Activated CD8-positive, alpha-beta memory T cell treated with anti-CD3 and anti-CD28 coated beads for 1 hour (primary cell): ENCODE data around the gene GIGYF2.

Experiments used
- DNase-seq, 2 donors: peaks; one replicate each; pipeline ENCODE4 v3.0.0-alpha.2; 2020; ENCODE audit warnings: low read depth in 1 of 2; ENCODE audit errors: extremely low read depth in 1 of 2

Gene GIGYF2

DNA sequence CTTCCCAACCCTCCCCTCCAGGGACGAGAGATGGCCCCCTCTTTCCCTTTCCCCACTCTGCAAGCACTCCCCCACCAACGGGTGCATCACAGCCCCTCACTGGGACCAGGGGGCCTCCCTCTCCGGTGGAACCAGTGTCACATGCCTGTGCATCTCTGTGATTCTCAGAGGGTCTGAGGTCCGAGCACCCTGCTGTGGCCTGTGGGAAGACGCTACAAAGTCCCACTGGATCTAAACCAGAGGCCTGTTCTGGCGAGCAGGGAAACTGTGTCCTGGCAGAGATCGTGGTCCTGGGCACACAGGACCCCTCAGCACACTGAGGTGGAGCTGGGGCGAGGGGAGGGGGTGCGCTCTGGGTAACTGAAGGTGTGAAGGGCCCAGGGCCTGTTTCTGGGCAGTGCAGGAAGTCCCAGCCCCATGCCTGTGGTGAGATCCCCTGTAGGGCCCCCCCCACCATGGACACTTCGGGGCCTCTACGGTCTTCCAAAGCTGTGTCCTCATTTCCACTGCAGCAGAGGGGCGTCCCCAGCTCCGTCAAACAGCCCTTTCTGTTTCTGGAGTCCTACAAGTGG lies 180.9 kb downstream of the GIGYF2 start:
- no peak for DNase-seq

DNA sequence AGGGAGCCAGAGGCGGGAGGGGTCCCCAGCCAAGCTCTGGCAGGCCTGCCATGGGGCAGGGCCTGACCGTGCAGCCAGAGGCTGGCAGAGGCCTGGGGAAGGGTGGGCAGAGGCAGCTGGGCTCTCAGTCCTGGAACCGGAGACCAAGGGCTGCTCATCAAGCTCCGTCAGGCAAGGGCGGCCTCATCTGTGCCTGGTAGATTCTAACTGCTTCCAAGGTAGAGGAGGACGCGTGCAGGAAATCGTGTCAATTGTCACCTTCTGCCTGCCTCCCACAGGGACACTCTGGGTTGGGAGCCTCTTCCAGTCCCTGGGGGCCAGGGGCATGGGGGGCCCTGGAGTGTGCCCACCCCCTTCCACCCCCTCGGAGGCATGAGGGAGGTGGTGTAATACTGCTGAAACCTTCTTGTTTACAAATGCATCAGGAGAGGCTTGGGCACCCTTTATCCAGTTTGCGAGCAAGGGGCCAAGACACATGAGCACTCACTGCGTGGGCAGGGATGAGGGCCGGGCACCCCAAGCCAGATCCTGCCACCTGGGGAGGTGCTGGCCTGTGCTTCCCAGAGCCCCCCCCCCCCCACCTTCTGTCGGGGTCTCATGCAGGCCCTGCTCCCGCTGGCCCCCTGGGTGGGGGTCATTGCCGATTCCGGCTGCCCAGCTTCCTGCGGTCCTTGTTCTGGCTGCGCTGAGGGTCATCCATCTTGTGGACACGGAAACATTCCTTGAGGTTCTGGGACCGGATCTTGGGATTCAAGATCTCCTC lies 181.9 kb downstream of the GIGYF2 start:
- no peak for DNase-seq

DNA sequence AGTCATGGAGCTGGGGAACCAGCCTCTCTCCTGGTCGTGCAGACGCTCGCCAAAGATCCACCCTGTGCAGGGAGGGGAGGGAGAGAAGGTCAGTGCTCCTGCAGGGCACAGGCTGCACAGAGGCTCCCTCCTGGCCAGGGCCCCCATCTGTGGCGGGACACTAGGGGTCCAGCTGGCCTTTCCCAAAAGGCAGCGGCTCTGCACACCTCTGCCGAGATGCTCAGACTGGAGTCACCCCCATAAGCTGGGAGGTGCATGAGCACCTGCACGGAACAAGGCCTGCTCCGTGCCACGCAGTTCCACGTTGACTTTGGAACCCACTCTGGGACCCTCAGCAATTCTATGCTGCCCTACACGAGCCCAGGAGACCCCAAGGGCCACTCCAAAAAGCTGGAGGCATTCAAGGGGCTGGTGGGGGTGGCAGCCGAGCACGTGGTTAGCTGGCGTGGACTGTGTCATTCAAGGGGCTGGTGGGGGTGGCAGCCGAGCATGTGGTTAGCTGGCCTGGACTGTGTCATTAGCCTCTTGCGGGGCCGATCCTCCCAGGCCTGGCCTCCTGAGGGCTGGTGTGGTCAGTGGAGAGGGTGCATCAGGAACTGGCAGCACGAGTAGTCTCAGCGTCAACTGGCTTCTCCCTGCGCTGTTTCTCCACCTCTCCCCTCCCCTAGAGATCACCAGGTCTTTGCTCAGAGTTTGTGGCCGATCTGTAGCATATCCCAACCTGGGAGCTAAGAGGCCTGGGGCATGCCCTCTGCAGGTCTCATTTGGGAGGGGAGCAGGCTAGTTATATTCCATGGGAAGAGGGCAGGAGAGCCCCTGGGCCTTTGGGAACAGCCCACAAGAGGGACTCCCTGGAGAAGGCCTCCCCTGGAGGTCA lies 182.7 kb downstream of the GIGYF2 start:
- no peak for DNase-seq

DNA sequence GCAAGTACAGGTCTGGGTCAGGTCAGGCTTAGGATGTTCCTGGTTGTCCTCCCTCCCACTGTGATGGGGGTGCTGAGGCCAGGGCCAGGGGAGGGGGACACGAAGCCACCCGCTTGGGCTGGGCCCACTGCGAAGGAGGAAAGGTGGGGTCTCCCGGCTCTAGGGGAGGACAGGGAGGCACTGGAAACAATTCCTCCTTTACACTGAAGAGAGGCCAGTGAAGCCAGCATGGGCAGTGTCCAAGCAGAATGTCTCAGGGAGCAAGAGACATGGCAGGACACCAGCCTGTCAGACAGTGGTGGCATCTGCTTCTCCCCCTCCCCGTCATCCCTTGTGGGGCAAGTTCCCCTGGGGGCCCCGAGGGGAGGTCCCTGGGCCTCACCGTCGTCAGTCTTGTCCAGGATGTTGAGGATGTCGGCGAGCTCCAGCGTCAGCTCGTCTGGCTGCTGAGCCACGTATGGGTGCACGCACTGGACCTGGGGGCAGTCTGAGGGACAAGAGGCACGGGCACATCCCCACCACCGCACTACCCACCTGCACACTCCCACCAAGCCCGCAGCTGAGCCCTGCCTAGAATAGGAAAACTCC lies 183.7 kb downstream of the GIGYF2 start:
- no peak for DNase-seq

DNA sequence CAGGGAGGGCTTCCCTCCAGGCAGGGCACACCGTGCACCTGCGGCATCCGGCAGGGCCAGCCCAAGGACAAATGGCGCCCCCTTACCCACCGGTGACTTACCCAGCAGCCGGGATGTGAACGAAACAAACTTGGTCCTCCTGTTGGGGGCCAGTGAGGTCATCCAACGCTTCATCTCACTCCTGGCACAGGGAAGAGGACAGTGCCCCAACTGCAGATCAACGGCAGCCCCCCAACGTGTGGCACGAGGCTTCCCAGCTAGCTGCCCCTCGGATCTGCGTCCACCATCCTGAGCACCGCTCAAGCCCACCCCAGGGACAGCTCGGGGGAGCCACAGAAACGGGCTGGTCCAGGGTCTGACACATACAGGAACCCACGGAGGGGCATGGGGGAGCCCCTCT lies 185.0 kb downstream of the GIGYF2 start:
- no peak for DNase-seq

DNA sequence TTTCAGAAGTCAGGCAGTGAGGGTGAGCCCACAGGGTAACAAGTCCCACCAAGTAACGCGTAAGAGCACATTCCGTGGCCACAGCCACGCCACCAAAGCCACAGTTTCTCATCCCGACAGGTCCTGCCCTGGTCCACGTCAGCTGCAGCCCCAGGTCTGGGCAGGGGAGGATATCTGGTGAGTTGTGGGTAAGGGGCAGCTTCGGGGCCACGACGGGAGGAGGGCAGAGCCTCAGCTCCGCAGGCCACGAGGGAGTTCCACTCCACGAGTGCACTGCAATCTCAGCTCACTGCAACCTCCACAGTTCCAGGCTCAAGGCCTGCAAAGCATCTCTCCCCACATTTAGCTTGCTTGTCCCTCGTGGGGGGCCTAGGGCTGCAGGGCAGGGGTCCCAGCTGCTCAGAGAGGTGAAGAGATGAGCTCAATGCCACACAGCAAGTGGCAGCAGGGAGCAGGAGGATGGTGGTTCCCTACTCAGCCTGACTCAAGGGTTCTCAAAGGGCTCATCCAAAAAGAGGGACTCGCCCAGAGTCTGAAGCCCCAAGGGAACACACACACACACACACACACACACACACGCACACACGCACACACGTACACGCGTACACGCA lies 185.5 kb downstream of the GIGYF2 start:
- DNase-seq = no peak

DNA sequence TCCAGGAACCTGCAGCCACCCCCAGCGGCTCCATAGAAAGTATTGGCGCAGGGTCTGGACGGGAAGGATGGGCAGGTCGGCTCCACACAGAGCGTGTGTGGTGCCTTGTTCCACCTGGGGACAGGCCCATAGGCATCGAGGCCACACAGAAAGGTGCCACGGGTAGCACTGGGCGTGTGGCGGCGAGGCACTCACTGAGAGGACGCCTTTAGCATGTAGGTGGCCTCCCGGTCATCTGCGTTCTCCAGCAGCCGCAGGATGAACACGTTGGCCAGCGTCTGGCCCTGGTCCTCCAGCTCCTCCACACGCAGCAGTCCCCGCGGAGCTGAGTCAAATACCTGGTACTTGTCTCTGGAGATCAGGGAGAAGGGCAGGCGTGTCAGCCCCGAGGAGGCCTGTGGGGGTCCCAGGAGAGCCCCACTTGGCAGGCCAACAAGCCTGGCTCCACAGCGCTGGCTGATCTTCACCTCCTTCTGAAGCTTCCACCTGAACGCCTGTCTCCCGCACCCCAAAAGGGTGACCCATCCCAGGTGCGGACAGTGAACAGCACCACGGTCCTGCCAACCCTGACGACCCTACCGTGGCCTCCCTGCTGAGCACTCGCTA lies 186.1 kb downstream of the GIGYF2 start:
- no peak for DNase-seq

DNA sequence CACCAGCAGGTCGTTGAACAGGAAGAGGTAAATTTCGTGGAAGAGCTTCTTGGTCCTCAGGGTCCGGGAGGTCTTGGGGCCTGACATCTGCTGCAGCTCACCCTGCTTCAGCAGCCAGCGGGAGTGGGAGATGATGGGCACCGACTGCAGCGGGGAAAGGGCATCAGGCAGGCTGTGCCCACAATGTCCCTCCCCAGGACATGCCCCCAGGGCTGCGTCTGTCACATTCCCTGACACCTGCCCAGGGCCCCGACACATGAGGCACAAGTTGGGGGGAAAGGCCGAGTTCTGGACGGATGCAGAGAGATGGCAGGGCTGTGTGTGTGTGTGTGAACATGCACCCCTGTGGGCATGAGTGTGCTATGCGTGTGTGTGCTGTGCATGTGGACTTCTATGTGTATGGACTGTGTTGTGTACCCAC lies 186.9 kb downstream of the GIGYF2 start:
- DNase-seq = no peak

DNA sequence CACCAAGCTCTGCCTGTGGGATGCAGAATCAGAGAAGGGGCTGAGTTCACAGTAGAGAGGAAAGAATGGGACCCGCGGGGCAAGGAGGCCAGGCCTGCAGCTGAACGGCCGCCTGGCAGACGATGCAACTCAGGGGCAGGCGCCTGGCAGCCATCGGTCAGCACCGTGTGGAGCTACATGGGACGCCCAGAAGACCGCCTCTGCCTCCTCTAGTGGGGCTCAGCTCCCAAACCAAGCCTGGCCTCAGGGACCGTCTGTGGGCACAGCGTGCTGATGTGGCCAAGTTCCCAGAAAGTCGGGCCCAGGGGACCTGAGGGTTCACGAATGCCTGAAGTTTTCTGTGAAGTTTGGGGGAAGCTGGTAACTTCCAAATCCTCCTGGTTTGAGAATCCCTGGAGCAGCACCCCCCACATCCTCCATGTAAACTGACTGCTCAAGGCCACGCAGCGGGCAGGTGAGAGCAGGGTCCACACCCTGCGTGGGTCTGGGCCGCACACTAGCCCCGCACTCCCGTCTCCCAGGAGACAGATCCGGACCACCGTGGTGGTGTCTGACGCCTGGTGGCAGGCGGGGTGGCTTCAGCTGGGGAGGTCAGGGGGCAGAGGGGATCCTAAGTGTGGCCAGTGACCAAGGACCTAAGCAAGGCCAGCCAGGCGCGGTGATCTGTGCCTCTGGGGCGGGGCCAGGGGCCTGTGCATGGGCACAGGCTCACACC lies 187.6 kb downstream of the GIGYF2 start:
- no peak for DNase-seq

DNA sequence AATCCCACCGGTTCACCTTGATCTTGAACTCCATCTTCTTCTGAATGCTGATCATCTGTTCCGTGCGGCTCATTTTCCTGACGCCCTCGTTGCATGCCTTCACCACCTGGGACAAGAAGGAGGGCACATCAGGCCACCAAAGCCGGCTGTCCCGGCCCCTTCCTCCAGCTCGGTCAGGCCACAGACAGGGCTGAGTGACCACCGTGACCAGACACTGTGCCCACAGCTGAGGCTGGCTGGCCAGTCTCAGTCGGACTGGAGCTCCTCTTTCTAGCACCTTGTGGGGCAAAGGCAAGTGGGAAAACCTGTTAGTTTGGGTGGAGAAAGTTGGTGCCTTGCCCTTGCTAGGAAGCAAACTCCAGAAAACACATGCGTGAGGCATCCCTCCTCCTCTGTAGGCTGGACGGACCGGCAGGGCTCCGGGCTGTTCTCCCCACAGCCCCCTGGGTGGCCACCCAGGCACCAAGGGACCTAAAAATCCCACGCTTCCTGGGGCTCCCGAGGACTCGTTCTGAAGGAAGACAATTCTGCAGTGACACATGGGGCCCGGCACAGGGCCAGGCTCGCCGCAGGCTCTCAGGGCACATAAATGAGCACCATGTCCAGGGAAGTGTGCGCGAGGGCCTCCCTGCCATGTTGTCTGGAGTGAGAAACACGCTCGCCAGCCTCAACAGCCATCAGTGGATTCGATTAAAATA lies 188.3 kb downstream of the GIGYF2 start:
- DNase-seq = no peak

DNA sequence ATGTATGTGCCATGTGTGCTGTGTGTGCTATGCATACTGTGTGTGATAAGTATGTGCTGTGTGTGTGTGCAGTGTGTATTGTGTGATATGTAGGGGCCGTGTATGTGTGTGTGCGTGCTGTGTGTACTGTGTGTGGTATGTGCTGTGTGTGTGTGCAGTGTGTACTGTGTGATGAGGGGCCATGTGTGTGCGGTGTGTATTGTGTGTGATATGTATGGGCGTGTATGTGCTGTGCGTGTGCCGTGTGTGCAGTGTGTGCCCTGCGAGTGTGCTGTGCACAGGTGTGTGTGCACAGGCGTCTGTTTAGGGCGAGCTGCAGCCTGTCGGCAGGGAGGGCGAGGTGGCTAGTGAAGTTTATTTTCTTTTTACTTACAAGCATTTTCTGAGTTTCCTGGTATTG lies 189.0 kb downstream of the GIGYF2 start:
- DNase-seq = no peak

DNA sequence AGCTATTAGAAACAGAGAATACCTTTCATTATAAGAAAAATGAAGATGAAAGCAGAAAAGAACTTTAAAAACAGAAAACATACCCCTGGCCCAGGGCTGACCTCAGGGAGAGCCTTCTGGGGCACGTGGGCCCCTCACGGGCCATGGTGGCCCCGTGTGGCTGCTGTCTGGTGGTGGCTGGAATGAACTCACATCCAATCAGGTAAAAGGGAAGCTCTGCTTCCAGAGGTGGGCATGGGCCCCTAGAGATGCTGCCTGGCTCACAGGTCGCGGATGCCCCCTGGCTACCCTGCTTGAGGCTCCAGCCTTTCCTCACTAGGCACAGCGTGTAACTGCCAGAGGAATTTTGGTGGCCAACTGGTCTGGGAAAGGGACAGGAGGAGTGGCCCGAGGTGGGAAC lies 189.5 kb downstream of the GIGYF2 start:
- DNase-seq = no peak

DNA sequence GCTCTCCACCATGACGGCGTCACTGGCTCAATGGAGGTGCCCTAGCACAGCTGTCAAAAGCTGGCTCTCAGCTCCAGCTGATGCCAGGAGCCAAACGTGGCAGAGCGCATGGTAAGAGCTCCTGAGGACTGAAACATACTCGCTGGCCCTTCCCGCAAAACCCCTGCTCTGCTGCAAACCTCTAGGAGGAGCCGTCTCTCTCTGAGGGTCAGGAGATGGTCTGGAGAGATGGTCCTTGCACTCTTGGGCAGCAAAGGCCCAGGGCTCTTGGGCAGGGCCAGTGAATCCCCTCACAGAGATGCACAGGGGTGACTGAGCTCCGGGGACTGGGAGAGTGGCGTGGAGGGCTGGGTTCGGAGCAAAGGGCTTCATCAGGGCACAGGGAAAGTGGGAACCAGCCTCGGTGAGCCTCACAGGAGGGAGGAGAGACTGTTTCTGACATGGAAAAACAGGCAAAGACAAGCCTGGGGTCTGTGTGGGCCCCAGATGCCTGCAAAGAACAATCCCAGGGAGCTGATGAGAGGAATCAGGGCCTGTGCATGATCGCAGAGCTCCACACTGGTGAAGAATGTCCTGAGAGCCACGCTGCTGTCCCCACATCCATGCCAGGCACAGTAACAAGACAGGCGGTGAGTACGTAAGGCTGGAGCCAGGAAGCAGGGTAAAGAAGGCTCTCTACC lies 190.2 kb downstream of the GIGYF2 start:
- no peak for DNase-seq

DNA sequence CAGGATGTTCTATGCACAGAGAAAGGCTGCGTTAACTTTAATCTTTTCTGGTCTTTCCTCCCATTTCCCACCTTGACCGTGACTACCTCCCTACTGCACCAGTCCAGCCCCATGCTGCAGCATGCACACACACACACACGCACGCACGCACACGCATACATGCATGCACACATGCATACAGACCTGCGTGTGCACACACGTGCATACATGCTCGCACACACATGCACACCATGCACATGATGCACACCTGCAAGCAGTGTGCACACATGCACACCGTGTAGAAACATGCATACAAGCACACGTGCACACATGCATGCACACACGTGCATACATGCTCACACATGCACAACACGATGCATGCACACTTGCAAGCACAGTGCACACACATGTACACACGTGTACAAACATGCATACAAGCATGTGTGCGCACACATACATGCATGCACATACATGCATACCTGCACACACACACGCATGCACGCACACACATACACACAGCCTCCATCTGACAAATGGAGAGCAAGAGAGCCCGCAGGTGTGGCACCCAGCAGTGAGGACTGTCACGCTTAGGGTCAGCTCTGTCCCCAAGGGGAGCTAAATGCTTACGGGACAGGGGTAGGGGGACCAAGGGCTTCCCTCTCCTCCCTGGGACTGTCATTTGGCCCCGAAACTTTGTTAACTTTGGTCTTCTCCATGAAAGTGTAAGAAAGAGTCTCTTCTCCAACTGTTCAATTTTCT lies 191.1 kb downstream of the GIGYF2 start:
- no peak for DNase-seq

DNA sequence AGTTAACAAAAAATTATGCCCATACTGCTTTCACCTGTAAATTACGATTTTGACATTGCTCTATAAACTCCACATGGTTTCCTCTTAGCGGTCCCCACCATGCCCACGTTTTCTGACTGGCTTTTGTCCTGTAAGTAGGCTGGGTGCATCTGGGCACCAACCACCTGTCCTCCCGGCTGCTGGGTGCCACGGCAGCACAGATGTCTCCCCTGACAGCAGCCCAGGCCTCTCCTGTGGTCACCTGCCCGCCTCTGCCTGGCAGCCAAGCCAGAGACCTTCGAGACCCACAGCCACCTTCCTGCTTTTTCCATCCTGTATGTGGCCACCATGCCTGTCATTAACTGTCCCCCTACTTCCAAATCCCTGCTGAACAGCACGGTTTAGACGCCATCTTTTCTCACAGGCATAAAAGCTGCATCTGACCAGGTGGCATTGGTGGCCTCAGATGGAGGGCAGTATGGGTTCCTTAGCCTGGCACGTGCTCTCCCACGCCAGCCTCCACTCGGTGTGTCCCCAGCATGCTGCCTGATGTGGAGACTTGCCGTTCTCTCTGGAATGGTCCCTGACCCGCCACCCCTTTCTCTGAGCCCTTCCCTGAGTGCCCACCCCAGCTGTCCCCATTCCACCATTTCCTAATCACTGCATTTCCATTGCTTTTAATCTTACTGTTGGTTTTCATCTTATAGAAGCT lies 191.9 kb downstream of the GIGYF2 start:
- no peak for DNase-seq

DNA sequence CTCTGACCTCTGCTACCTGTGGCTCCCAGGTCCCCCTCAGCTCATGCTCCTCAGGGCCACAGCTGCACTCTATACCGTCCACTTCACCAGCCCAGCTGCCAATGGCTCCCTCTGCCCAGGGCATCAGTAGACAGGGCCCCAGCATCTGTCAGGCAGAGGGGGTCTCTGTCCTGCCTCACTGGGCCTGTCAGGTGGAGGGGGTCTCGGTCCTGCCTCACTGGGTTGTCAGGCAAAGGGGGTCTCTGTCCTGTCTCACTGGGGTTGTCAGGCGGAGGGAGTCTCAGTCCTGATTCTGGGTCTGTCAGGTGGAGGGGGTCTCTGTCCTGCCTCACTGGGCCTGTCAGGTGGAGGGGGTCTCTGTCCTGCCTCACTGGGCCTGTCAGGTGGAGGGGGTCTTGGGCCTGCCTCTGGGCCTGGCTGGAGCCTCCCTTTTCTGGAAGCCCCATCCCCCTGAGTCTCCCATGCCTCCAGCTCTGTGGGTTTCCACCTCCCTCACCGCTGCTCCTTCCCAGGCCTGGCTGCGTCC lies 192.8 kb downstream of the GIGYF2 start:
- no peak for DNase-seq

DNA sequence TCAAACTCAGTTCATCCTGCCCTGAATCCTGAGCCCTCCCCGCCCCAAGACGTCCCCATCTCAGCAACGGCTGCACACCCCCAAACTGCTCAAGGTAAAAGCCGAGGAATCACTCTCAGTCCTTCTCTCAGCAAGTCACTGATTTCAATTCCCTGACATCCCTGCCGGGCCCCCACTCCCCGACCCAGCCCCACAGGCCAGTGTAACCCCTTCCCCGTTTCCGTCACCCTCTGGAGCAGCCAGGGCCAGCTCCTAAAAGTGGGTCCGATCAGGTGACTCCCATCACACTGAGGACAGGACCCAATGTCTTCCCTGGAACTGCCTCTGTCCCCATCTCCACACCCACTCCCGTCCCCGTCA lies 193.4 kb downstream of the GIGYF2 start:
- no peak for DNase-seq
